ENCODE measurements around the gene TMC1.

- TF ChIP-seq, protein P1, sequence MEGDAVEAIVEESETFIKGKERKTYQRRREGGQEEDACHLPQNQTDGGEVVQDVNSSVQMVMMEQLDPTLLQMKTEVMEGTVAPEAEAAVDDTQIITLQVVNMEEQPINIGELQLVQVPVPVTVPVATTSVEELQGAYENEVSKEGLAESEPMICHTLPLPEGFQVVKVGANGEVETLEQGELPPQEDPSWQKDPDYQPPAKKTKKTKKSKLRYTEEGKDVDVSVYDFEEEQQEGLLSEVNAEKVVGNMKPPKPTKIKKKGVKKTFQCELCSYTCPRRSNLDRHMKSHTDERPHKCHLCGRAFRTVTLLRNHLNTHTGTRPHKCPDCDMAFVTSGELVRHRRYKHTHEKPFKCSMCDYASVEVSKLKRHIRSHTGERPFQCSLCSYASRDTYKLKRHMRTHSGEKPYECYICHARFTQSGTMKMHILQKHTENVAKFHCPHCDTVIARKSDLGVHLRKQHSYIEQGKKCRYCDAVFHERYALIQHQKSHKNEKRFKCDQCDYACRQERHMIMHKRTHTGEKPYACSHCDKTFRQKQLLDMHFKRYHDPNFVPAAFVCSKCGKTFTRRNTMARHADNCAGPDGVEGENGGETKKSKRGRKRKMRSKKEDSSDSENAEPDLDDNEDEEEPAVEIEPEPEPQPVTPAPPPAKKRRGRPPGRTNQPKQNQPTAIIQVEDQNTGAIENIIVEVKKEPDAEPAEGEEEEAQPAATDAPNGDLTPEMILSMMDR (conservative IDR thresholded peaks at IDR 0.05): no peak
- TF ChIP-seq EZH2 (IDR thresholded peaks at IDR 0.05; ENCODE audit: low read depth): no peak
Measured at GRCh38 chr9:72588336-72588735, 66.9 kb downstream of the TMC1 start.

Measured in PC-9 (cell line).